Hematopoietic multipotent progenitor cell treated with erythropoietin and hydrocortisone succinate and interleukin-3 and kit ligand, for 8 days (in vitro differentiated cells): Measurements from ENCODE around the gene ANO6.
"Not testable (repeated sequence)": the region's sequence is repeated elsewhere in the genome, so short reads cannot be mapped to it uniquely, and the experiment has no call there.

Experiments
- DNase-seq: peaks from one replicate; pipeline ENCODE4 v3.0.0-alpha.2; 2015

Gene ANO6

GRCh38 chr12:45242180-45242579 is 26.3 kb downstream of the ANO6 start:
- DNase-seq, result no peak

GRCh38 chr12:45243963-45244362 is 28.1 kb downstream of the ANO6 start:
- no peak for DNase-seq

- DNase-seq, result no peak
Observed at GRCh38 chr12:45244561-45245343, 28.9 kb downstream of the ANO6 start.

- no peak for DNase-seq
Observed at GRCh38 chr12:45246236-45246635, 30.3 kb downstream of the ANO6 start.

- DNase-seq, result no peak
Observed at GRCh38 chr12:45247589-45247988, 31.7 kb downstream of the ANO6 start.

- no peak for DNase-seq
Observed at GRCh38 chr12:45248095-45248494, 32.2 kb downstream of the ANO6 start.

- no peak for DNase-seq
Observed at GRCh38 chr12:45254254-45254653, 38.4 kb downstream of the ANO6 start.

- DNase-seq, result no peak
Observed at GRCh38 chr12:45256721-45257120, 40.8 kb downstream of the ANO6 start.

GRCh38 chr12:45257185-45257930 is 41.5 kb downstream of the ANO6 start:
- peak; percentile 21 for DNase-seq

- DNase-seq, result no peak
Observed at GRCh38 chr12:45259675-45260074, 43.8 kb downstream of the ANO6 start.

- no peak for DNase-seq
Observed at GRCh38 chr12:45260104-45260815, 44.4 kb downstream of the ANO6 start.

- DNase-seq, result no peak
Observed at GRCh38 chr12:45260854-45261253, 45.0 kb downstream of the ANO6 start.

- DNase-seq, result not testable (repeated sequence)
Observed at GRCh38 chr12:45262185-45262584, 46.3 kb downstream of the ANO6 start.

GRCh38 chr12:45263587-45263986 is 47.7 kb downstream of the ANO6 start:
- no peak for DNase-seq

GRCh38 chr12:45268672-45269411 is 52.9 kb downstream of the ANO6 start:
- peak; percentile 50 for DNase-seq

- no peak for DNase-seq
Observed at GRCh38 chr12:45269412-45269751, 53.5 kb downstream of the ANO6 start.

GRCh38 chr12:45270951-45271350 is 55.1 kb downstream of the ANO6 start:
- DNase-seq, result no peak

- peak; percentile 55 for DNase-seq
Observed at GRCh38 chr12:45273717-45274271, 57.9 kb downstream of the ANO6 start.

GRCh38 chr12:45276154-45276755 is 60.4 kb downstream of the ANO6 start:
- no peak for DNase-seq

GRCh38 chr12:45278447-45278846 is 62.6 kb downstream of the ANO6 start:
- DNase-seq, result no peak

- peak; percentile 20 for DNase-seq
Observed at GRCh38 chr12:45279931-45280830, 64.3 kb downstream of the ANO6 start.
